Right atrium auricular region (tissue), 2 donors: Measurements from ENCODE around the gene N4BP2L1. TPM values are rescaled to one million over a fixed set of nuclear protein-coding genes. Genes with fewer than 3 reads are reported as not detected.

Experiments used
- DNase-seq: peaks from one replicate; pipeline ENCODE4 v3.0.0-alpha.2; 2019; ENCODE audit warnings: low spot score
- H3K27ac ChIP-seq, 2 donors: fragments of 200-600 bp; sonication (generic); 1 replicate in 1 of 2; 2 replicates in 1 of 2; pipeline ENCODE4 v1.5.1; 2016 to 2019
- H3K27me3 ChIP-seq, 2 donors: fragments of 200-600 bp; sonication (generic); one replicate each; pipeline versions ENCODE4 v1.5.1 to v1.6.0; 2017 to 2019
- H3K36me3 ChIP-seq: fragments of 200-600 bp; sonication (generic); one replicate; pipeline ENCODE4 v1.5.1; 2016
- H3K4me1 ChIP-seq, 2 donors: fragments of 200-600 bp; sonication (generic); one replicate each; pipeline versions ENCODE4 v1.5.1 to v1.6.0; 2017 to 2019
- H3K4me3 ChIP-seq, 2 donors: fragments of 200-600 bp; sonication (generic); 1 replicate in 1 of 2; 2 replicates in 1 of 2; pipeline ENCODE4 v1.5.1; 2017 to 2019; ENCODE audit warnings: mild to moderate bottlenecking in 1 of 2, moderate library complexity in 1 of 2
- H3K9me3 ChIP-seq, 2 donors: fragments of 200-600 bp; sonication (generic); one replicate each; pipeline ENCODE4 v1.5.1; 2019
- total RNA-seq, 2 donors: library from RNA; depleted of rRNA; stranded (reverse); fragments of >200 nt; gene quantifications; one replicate each; pipeline ENCODE4 v1.1.0, GENCODE V29; 2016
- TF ChIP-seq, protein P1 (sequence below), 2 donors: fragments of 200-600 bp; sonication (generic); IDR thresholded peaks; one replicate each; pipeline ENCODE4 v1.5.1; 2019; ENCODE audit warnings: antibody characterized with exemption in 2 of 2

N4BP2L1 gene
- total RNA-seq = 1 to 10 TPM; 3.4 to 5.7 TPM

DNA sequence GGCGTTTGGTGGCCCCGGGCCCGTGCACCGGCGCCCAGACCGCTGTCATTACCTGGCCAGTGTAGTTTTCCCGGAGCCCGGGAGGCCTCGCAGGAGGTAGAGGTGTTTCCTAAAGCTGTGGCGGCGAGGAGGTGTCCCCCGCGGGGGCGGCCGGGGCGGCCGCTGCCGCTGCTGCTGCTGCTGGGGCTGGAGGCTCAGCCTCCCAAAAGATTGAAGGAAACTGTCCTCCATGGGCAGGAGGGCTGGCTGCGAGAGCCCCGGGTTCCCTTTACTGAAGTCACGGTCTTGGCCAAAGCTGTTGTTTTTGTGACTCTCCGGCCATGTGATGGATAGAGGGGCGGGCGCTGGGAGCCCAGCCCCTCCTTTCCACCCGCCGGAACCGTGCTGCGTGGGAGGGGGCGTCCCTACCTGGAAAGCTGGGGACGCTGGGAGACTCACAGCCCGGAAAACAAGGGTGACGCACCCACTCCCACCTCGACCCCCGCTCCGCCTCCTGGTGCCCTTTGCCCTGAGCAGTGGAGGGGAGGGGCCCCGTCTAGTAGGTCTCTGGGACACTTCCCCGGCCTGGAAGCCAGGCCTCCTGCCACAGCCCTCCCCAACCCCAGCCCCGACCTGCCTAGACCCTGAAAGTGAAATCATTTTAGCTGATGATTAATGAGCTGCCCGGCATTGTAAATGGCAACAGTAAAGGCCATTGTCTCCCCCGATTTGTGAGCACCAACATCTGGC lies at the start of gene N4BP2L1:
TSS of gene N4BP2L1 (minus strand) at position 279 of the 729 bp plus-strand sequence. CDS start at position 231, 48 bp downstream.
- H3K9me3 ChIP-seq = no peaks in the 10 kb centered on the region
- peaks cover 0 to 19% of the 10 kb centered on the region in 2 donors for H3K4me1 ChIP-seq
- peaks cover 5% of the 10 kb centered on the region for H3K36me3 ChIP-seq
- no peaks in the 10 kb centered on the region for H3K27me3 ChIP-seq
- H3K27ac ChIP-seq = peak within 1 kb of the TSS; percentile 79 to 90
- peak; percentile 82 for DNase-seq
- peak within 1 kb of the TSS; percentile 64 to 74 for H3K4me3 ChIP-seq
- TF ChIP-seq, protein P1, sequence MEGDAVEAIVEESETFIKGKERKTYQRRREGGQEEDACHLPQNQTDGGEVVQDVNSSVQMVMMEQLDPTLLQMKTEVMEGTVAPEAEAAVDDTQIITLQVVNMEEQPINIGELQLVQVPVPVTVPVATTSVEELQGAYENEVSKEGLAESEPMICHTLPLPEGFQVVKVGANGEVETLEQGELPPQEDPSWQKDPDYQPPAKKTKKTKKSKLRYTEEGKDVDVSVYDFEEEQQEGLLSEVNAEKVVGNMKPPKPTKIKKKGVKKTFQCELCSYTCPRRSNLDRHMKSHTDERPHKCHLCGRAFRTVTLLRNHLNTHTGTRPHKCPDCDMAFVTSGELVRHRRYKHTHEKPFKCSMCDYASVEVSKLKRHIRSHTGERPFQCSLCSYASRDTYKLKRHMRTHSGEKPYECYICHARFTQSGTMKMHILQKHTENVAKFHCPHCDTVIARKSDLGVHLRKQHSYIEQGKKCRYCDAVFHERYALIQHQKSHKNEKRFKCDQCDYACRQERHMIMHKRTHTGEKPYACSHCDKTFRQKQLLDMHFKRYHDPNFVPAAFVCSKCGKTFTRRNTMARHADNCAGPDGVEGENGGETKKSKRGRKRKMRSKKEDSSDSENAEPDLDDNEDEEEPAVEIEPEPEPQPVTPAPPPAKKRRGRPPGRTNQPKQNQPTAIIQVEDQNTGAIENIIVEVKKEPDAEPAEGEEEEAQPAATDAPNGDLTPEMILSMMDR (IDR thresholded peaks at IDR 0.05) = no peak

DNA sequence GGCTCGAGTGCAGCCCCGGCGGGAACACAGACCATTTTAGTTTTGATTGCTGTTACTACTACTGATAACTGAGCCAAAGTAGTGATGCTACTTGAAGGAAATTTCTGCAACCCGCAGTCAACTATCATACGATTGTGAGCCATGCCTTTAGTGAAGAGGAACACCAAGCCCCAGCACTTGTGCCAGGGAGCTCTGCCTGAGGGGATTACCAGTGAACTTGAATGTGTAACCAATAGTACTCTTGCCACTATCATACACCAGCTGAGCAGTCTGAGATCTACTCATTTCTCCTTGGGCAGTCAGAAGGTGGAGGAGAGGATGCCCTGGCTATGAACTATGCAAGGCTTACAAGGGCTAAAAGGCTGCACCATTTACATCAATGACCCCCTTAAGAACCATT lies 49.0 kb upstream of the N4BP2L1 start:
- H3K4me3 ChIP-seq = no peak overlapping the region
- H3K27ac ChIP-seq = no peak overlapping the region
- peaks cover 15% of the 10 kb centered on the region for H3K36me3 ChIP-seq
- TF ChIP-seq, protein P1 (IDR thresholded peaks at IDR 0.05) = no peak
- peaks cover 0 to 13% of the 10 kb centered on the region in 2 donors for H3K4me1 ChIP-seq
- no peak for DNase-seq
- no peaks in the 10 kb centered on the region for H3K27me3 ChIP-seq
- H3K9me3 ChIP-seq = no peaks in the 10 kb centered on the region

DNA sequence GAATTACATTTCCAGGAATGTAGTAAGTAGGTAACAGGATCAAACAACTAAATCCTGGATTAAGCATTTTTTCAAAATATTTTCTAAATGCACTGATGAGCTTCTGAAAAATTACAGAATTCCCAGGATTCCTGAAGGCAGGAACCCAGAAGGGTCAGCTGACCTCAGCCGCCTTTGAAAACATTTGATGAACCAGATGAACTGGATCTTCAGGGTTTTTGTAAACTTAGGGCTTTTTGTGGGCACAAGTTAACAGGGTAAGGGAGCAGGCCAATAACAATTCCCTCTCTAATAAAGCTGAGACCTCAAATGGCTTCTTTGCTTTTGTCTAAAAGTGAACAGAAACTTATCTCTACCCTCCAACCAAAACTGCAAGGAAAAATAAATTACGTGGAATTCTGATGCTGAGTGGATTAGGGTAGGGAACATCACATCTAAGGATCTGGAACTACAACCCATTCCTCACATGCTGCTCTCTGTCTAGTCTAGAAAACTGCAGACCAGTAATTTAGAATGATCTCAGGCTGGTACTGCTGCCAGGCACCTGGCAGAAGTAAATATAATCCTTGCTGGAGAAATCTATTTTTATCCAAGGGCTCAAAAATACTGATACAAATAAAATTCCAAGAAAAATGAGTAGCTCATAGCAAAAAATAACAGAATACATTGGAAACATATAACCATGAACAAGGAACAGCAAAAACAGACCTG lies 48.2 kb upstream of the N4BP2L1 start:
- H3K4me3 ChIP-seq = no peak overlapping the region
- TF ChIP-seq, protein P1 (IDR thresholded peaks at IDR 0.05) = no peak
- H3K27me3 ChIP-seq = no peaks in the 10 kb centered on the region
- H3K9me3 ChIP-seq = no peaks in the 10 kb centered on the region
- H3K4me1 ChIP-seq = peaks cover 0 to 20% of the 10 kb centered on the region in 2 donors
- peaks cover 15% of the 10 kb centered on the region for H3K36me3 ChIP-seq
- no peak overlapping the region for H3K27ac ChIP-seq
- no peak for DNase-seq

DNA sequence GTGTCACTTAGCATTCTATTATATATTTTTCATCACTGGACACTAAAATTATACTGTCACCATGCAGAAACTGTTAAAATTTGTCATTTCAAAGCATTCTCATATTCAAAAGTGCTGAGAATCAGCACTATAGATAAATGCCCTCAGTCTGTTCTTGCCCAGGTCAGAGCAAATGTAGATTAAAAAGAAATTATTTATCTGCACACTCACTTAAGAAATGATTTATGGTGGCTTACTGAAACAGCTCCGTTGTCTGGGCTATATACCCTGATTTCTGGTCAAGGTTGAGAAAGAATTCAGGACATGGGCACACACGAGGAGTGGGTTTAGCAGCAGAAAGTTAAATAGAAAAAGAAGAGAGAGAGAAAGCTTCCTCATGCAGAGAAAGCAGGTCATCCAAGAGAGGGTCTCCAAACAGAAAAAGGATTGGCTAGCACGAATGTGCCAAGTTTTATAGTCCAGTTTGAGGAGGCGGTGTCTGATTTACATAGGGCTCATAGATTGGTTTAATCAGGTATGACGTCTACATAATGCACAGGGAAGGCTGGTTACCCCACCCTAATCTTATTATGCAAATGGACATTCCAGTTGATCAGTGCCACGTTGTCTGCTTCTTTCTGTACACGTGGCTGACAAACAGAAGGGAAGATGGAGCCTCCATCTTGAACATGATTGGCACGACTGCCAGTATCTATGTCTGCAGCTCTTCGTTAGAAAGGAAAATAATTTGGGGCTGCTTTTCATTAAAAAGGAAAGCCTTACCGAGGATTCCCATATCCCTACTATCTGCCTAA lies 47.3 kb upstream of the N4BP2L1 start:
- H3K27ac ChIP-seq = no peak overlapping the region
- no peaks in the 10 kb centered on the region for H3K27me3 ChIP-seq
- H3K4me1 ChIP-seq = peaks cover 0 to 26% of the 10 kb centered on the region in 2 donors

DNA sequence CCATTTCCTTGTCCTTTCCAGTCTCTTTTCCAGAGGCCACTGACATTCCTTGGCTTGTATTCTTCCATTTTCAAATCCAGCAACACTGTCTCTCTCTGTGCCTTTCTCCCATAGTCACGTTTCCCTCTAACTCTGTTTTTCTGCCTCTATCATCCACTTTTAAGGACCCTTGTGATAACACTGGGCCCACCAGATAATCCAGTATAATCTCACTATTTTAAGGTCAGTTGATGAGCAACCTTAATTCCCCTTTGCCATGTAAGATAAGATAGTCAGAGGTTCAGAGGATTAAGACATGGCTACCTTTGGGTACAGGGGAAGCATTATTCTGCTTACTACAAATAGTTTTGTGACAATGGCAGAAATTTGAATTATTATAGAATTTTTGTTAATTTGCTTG lies 45.7 kb upstream of the N4BP2L1 start:
- Histone ChIP-seq H3K9me3 (no peaks in the 10 kb centered on the region), H3K4me1 (peaks cover 0 to 26% of the 10 kb centered on the region in 2 donors), H3K4me3 (no peak overlapping the region), H3K27me3 (no peaks in the 10 kb centered on the region), H3K27ac (no peak overlapping the region), H3K36me3 (peaks cover 8% of the 10 kb centered on the region)
- TF ChIP-seq, protein P1 (IDR thresholded peaks at IDR 0.05) = no peak
- no peak for DNase-seq

More for the DNA sequence above, 47.3 kb upstream of the N4BP2L1 start:
- Histone ChIP-seq H3K9me3 (no peaks in the 10 kb centered on the region), H3K4me3 (no peak overlapping the region), H3K36me3 (peaks cover 10% of the 10 kb centered on the region)
- TF ChIP-seq, protein P1 (IDR thresholded peaks at IDR 0.05) = no peak
- no peak for DNase-seq
